Measurements from ENCODE around the gene EPS8L1. TPM values are rescaled to one million over a fixed set of nuclear protein-coding genes. Genes with fewer than 3 reads are reported as not detected.

The EPS8L1 gene
- total RNA-seq, 1 experiment from 2014 or later: 62.1 TPM

GRCh38 chr19:55094456-55095259, 19.0 kb downstream of the EPS8L1 start:
- POLR2A ChIA-PET: no interaction called here
- H4K20me1 ChIP-seq (ENCODE audit: insufficient read depth): no peaks in the 10 kb centered on the region
- no peaks in the 10 kb centered on the region for H3K9me2 ChIP-seq (ENCODE audit: insufficient read depth)
- no TSS peak for BruUV-seq (replicated peaks)
- RAD21 ChIA-PET (ENCODE audit: low non-redundant PET in 1 of 2, low total read pairs in 2 of 2, uncharacterized antibody in 2 of 2, unreplicated experiment in 2 of 2): no interaction called here
- H3K4me1 ChIP-seq (ENCODE audit: control insufficient read depth in 1 of 2, insufficient read depth in 2 of 2, low read length in 2 of 2): no peaks in the 10 kb centered on the region
- H3K79me2 ChIP-seq (ENCODE audit: insufficient read depth, low read length): no peaks in the 10 kb centered on the region
- no peaks in the 10 kb centered on the region for H3K27me3 ChIP-seq (ENCODE audit: insufficient read depth, low read length)
- DNase-seq (ENCODE audit: low read depth, low spot score) (no peak), ATAC-seq (no peak)
- intact Hi-C loops (cut with micrococcal nuclease): no loop called here
- no peak overlapping the region for H3K9ac ChIP-seq (ENCODE audit: low read length)
- H3K4me2 ChIP-seq (ENCODE audit: low read length): no peak overlapping the region
- CTCF ChIA-PET: no interaction called here
- TF ChIP-seq POLR2AphosphoS5 (IDR thresholded peaks at IDR 0.05; ENCODE audit: low read depth, low read length) (no peak), SP1 (IDR thresholded peaks at IDR 0.05; ENCODE audit: low read depth) (no peak), EGR1 (IDR thresholded peaks at IDR 0.05; ENCODE audit: low read depth) (no peak), ATF3 (IDR thresholded peaks at IDR 0.05) (no peak), ELF1 (IDR thresholded peaks at IDR 0.05; ENCODE audit: borderline replicate concordance, low read depth) (no peak), CTCF (IDR thresholded peaks at IDR 0.05 in 2 of 3, conservative IDR thresholded peaks at IDR 0.05 in 1 of 3; ENCODE audit: borderline replicate concordance in 1 of 3, insufficient read depth in 1 of 3, low read depth in 2 of 3, low read length in 2 of 3) (no peak), POLR2A (IDR thresholded peaks at IDR 0.05; ENCODE audit: borderline replicate concordance, extremely low read depth, insufficient read depth, insufficient read length) (no peak), REST (IDR thresholded peaks at IDR 0.05; ENCODE audit: low read depth) (no peak), FOSL1 (IDR thresholded peaks at IDR 0.05; ENCODE audit: low read depth) (no peak), RAD21 (IDR thresholded peaks at IDR 0.05; ENCODE audit: low read depth) (no peak), CBX3 (IDR thresholded peaks at IDR 0.05; ENCODE audit: low read depth) (no peak), TCF7L2 (IDR thresholded peaks at IDR 0.05; ENCODE audit: borderline replicate concordance, extremely low read depth, insufficient read depth, insufficient read length) (no peak), SRF (IDR thresholded peaks at IDR 0.05; ENCODE audit: low read depth) (no peak), EZH2 (IDR thresholded peaks at IDR 0.05) (no peak), EZH2phosphoT487 (IDR thresholded peaks at IDR 0.05; ENCODE audit: borderline replicate concordance) (no peak)
- peaks cover 2 to 6% of the 10 kb centered on the region in 2 experiments; a peak in 2 of 4 replicates for H3K36me3 ChIP-seq (ENCODE audit: control insufficient read depth in 1 of 2, insufficient read depth in 2 of 2, low read length in 2 of 2)
- no peaks in the 10 kb centered on the region for H3K9me3 ChIP-seq (ENCODE audit: control insufficient read depth in 1 of 2, insufficient read depth in 1 of 2, low read depth in 1 of 2, low read length in 2 of 2)
- H3K27ac ChIP-seq (ENCODE audit: low read depth, low read length): no peak overlapping the region; the same call in 1 of the 2 replicates
- no peak overlapping the region for H2AFZ ChIP-seq (ENCODE audit: low read depth, low read length, poor library complexity, severe bottlenecking)
- no peak overlapping the region for H3K4me3 ChIP-seq (replicated peaks in 1 of 2; ENCODE audit: low read depth in 1 of 2, low read length in 2 of 2)

Data from HCT116 (cell line).